HCT116 (cell line): ENCODE data around the gene RGP1. TPM values are rescaled to one million over a fixed set of nuclear protein-coding genes. Genes with fewer than 3 reads are reported as not detected.

Experiments used
- ATAC-seq: fragments of 200-7000 bp; cut with Tn5 transposase; 2 replicates; pipeline ENCODE4 v1.9.1; 2020; ENCODE audit warnings: mild to moderate bottlenecking, moderate library complexity
- BruUV-seq: library from RNA; stranded (reverse); fragments of 400-500 nt; replicated peaks from 2 replicates; lab custom pipeline; 2021; lab: Mats Ljungman, UMichigan
- CTCF ChIA-PET: fragments of 300-600 bp; sonication (Branson Sonifier 250); formaldehyde crosslinking; loops from one replicate; lab custom pipeline; 2021; ENCODE audit warnings: antibody characterized with exemption; lab: Charles Lee
- POLR2A ChIA-PET: fragments of 300-600, 350-600 bp; sonication (Branson Sonifier 250); formaldehyde crosslinking; loops from one replicate; lab custom pipeline; 2021; ENCODE audit warnings: antibody characterized with exemption; lab: Charles Lee
- RAD21 ChIA-PET, 2 experiments: fragments of 300-600 bp; sonication (Branson Sonifier 250); formaldehyde crosslinking; loops; one replicate each; lab custom pipeline; 2023; ENCODE audit warnings: low total read pairs in 2 of 2; ENCODE audit not compliant: uncharacterized antibody in 2 of 2, unreplicated experiment in 2 of 2, low non-redundant PET in 1 of 2; lab: Charles Lee
- DNase-seq: peaks from one replicate; pipeline ENCODE4 v3.0.0-alpha.2; 2010; ENCODE audit warnings: low read depth, low spot score
- H2AFZ ChIP-seq: fragments of 200-600 bp; shearing (Covaris generic), sonication (generic); 2 replicates; pipeline ENCODE4 v1.6.1; 2017; ENCODE audit warnings: low read depth, mixed run types, mixed read lengths, antibody characterized with exemption, low read length; ENCODE audit not compliant: poor library complexity, severe bottlenecking
- H3K27ac ChIP-seq: 2 replicates; pipeline ENCODE4 v1.5.1; 2012; ENCODE audit warnings: low read depth, low read length
- H3K27me3 ChIP-seq: fragments of 200-600 bp; sonication (generic); 2 replicates; pipeline ENCODE4 v1.6.1; 2016; ENCODE audit warnings: mixed run types, low read length, mixed read lengths; ENCODE audit not compliant: insufficient read depth
- H3K36me3 ChIP-seq, 2 experiments: fragments of 200-500 bp in 1 of 2; fragments of 200-600 bp in 1 of 2; sonication (Bioruptor generic) in 1 of 2; sonication (generic) in 1 of 2; 2 replicates each; pipeline versions ENCODE4 v1.5.1 to v1.6.1; 2014 to 2016; ENCODE audit warnings: low read length in 2 of 2, inconsistent platforms in 1 of 2, mixed read lengths in 1 of 2, mixed run types in 1 of 2; ENCODE audit not compliant: insufficient read depth in 2 of 2, control insufficient read depth in 1 of 2
- H3K4me1 ChIP-seq, 2 experiments: fragments of 200-600 bp in 1 of 2; sonication (generic) in 1 of 2; 2 replicates each; pipeline versions ENCODE4 v1.5.1 to v1.6.1; 2012 to 2017; ENCODE audit warnings: low read length in 2 of 2, inconsistent platforms in 1 of 2, mild to moderate bottlenecking in 1 of 2, mixed read lengths in 1 of 2, mixed run types in 1 of 2, moderate library complexity in 1 of 2; ENCODE audit not compliant: insufficient read depth in 2 of 2, control insufficient read depth in 1 of 2
- H3K4me2 ChIP-seq: fragments of 200-600 bp; sonication (generic); 2 replicates; pipeline ENCODE4 v1.6.1; 2017; ENCODE audit warnings: mixed run types, low read length, mixed read lengths
- H3K4me3 ChIP-seq, 2 experiments: fragments of 200-600 bp in 1 of 2; sonication (generic) in 1 of 2; replicated peaks in 1 of 2; 2 replicates each; pipeline ENCODE4 v1.5.1; 2011 to 2016; ENCODE audit warnings: low read length in 2 of 2, control low read depth in 1 of 2, low read depth in 1 of 2, mild to moderate bottlenecking in 1 of 2, mixed read lengths in 1 of 2, mixed run types in 1 of 2
- H3K79me2 ChIP-seq: fragments of 200-600 bp; sonication (generic); 2 replicates; pipeline ENCODE4 v1.6.1; 2017; ENCODE audit warnings: mild to moderate bottlenecking, mixed run types, low read length, moderate library complexity, mixed read lengths; ENCODE audit not compliant: insufficient read depth
- H3K9ac ChIP-seq: fragments of 200-600 bp; sonication (generic); 2 replicates; pipeline ENCODE4 v1.6.1; 2016; ENCODE audit warnings: low read length, mixed read lengths
- H3K9me2 ChIP-seq: fragments of 200-600 bp; sonication (generic), shearing (Covaris generic); 2 replicates; pipeline ENCODE4 v1.6.1; 2017; ENCODE audit warnings: mixed run types, mild to moderate bottlenecking, moderate library complexity; ENCODE audit not compliant: insufficient read depth
- H3K9me3 ChIP-seq, 2 experiments: fragments of 200-500 bp in 1 of 2; fragments of 200-600 bp in 1 of 2; sonication (Bioruptor generic) in 1 of 2; sonication (generic) in 1 of 2; 2 replicates each; pipeline ENCODE4 v1.6.1; 2014 to 2017; ENCODE audit warnings: low read length in 2 of 2, mixed read lengths in 2 of 2, inconsistent platforms in 1 of 2, low read depth in 1 of 2, mild to moderate bottlenecking in 1 of 2, mixed run types in 1 of 2, moderate library complexity in 1 of 2; ENCODE audit not compliant: control insufficient read depth in 1 of 2, insufficient read depth in 1 of 2
- H4K20me1 ChIP-seq: fragments of 200-600 bp; sonication (generic), shearing (Covaris generic); 2 replicates; pipeline ENCODE4 v1.6.1; 2017; ENCODE audit warnings: mixed run types, mild to moderate bottlenecking, moderate library complexity; ENCODE audit not compliant: insufficient read depth
- EGR1 ChIP-seq: IDR thresholded peaks from 2 replicates; pipeline ENCODE4 v1.6.1; 2012; ENCODE audit warnings: low read depth
- EZH2 ChIP-seq: fragments of 200-600 bp; sonication (generic); IDR thresholded peaks from 2 replicates; pipeline ENCODE4 v1.6.1; 2017; ENCODE audit warnings: antibody characterized with exemption, mixed run types
- POLR2A ChIP-seq: IDR thresholded peaks from 2 replicates; pipeline ENCODE4 v1.7.0; 2011; ENCODE audit warnings: borderline replicate concordance; ENCODE audit not compliant: insufficient read depth, insufficient read length; ENCODE audit errors: extremely low read depth
- POLR2AphosphoS5 ChIP-seq: IDR thresholded peaks from 2 replicates; pipeline ENCODE4 v1.6.1; 2011; ENCODE audit warnings: mild to moderate bottlenecking, low read depth, low read length, moderate library complexity
- SP1 ChIP-seq: IDR thresholded peaks from 2 replicates; pipeline ENCODE4 v1.6.1; 2012; ENCODE audit warnings: low read depth
- TCF7L2 ChIP-seq: IDR thresholded peaks from 2 replicates; pipeline ENCODE4 v1.7.0; 2011; ENCODE audit warnings: borderline replicate concordance, inconsistent platforms; ENCODE audit not compliant: insufficient read depth, insufficient read length; ENCODE audit errors: extremely low read depth
- ZFX ChIP-seq: fragments of 450-650 bp; IDR thresholded peaks from 2 replicates; pipeline ENCODE4 v1.6.1; 2017
- intact Hi-C: fragments of 100-400 bp; cut with micrococcal nuclease; formaldehyde crosslinking; loops from 2 replicates; pipeline ENCODE4 v1.10.0; 2022
- total RNA-seq: library from RNA; stranded (reverse); gene quantifications from one replicate; pipeline ENCODE4 v1.2.1, GENCODE V29; 2021; ENCODE audit not compliant: unreplicated experiment
- TF ChIP-seq, protein P1 (sequence below): IDR thresholded peaks from 2 replicates; pipeline ENCODE4 v1.6.1; 2012; ENCODE audit warnings: low read depth

RGP1 gene
- total RNA-seq, 1 experiment from 2014 or later, result 32.6 TPM

DNA sequence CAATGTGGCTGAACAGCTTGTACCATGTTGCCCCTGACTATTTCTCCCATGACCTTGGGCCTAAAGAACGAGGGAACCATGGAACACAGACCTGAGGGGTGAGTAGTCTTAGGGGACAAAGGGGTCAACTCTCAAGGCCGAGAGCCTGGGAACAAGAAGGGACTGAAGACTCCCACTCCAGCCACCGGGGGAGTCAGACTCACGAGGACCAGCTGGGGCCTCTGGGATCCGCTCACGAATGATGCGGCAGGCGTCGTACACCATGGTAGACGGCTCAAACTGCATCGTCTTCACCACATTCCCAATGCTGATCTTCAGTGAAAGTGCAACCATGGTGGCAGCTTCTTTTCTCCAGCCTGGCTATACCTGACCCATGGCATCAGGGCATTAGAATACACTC lies 23.7 kb upstream of the RGP1 start:
- Histone ChIP-seq H3K79me2 (peaks cover 43% of the 10 kb centered on the region), H3K9me2 (no peaks in the 10 kb centered on the region), H3K4me3 (no peak overlapping the region), H4K20me1 (no peaks in the 10 kb centered on the region), H3K4me2 (no peak overlapping the region), H3K27ac (no peak overlapping the region), H2AFZ (no peak overlapping the region), H3K9me3 (no peaks in the 10 kb centered on the region), H3K27me3 (no peaks in the 10 kb centered on the region), H3K4me1 (peaks cover 6 to 13% of the 10 kb centered on the region in 2 experiments; a peak in 3 of 4 replicates), H3K36me3 (peaks cover 38 to 45% of the 10 kb centered on the region in 2 experiments), H3K9ac (no peak overlapping the region)
- ChIA-PET CTCF (interaction anchor here (2.0 kb wide), 1 partner anchor 29 kb away, joined by 5 read pairs; no protein-coding TSS in a partner anchor), POLR2A (no interaction called here), RAD21 (no interaction called here)
- intact Hi-C loops, result loop anchor here (5.0 kb wide), 1 partner anchor 33 kb away; no protein-coding TSS in a partner anchor
- ATAC-seq, result no peak
- TF ChIP-seq TCF7L2 (no peak), POLR2AphosphoS5 (no peak), SP1 (no peak), ZFX (no peak), EZH2 (no peak), EGR1 (no peak), POLR2A (no peak)
- TF ChIP-seq, protein P1, sequence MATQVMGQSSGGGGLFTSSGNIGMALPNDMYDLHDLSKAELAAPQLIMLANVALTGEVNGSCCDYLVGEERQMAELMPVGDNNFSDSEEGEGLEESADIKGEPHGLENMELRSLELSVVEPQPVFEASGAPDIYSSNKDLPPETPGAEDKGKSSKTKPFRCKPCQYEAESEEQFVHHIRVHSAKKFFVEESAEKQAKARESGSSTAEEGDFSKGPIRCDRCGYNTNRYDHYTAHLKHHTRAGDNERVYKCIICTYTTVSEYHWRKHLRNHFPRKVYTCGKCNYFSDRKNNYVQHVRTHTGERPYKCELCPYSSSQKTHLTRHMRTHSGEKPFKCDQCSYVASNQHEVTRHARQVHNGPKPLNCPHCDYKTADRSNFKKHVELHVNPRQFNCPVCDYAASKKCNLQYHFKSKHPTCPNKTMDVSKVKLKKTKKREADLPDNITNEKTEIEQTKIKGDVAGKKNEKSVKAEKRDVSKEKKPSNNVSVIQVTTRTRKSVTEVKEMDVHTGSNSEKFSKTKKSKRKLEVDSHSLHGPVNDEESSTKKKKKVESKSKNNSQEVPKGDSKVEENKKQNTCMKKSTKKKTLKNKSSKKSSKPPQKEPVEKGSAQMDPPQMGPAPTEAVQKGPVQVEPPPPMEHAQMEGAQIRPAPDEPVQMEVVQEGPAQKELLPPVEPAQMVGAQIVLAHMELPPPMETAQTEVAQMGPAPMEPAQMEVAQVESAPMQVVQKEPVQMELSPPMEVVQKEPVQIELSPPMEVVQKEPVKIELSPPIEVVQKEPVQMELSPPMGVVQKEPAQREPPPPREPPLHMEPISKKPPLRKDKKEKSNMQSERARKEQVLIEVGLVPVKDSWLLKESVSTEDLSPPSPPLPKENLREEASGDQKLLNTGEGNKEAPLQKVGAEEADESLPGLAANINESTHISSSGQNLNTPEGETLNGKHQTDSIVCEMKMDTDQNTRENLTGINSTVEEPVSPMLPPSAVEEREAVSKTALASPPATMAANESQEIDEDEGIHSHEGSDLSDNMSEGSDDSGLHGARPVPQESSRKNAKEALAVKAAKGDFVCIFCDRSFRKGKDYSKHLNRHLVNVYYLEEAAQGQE, result no peak
- BruUV-seq, result no TSS peak
- no peak for DNase-seq
